PFSK-1 (cell line): ENCODE data around the gene MYO7A.

Experiments used
- FOXP2 ChIP-seq: optimal IDR thresholded peaks from 2 replicates; pipeline ENCODE3; 2011; ENCODE audit warnings: borderline replicate concordance, control low read depth, inconsistent platforms; ENCODE audit not compliant: insufficient read depth; ENCODE audit errors: extremely low read length, extremely low read depth
- POLR2AphosphoS5 ChIP-seq: IDR thresholded peaks from 2 replicates; pipeline ENCODE4 v1.6.1; 2012; ENCODE audit warnings: low read depth, mild to moderate bottlenecking, control low read depth, low read length, moderate library complexity
- SIN3A ChIP-seq: IDR thresholded peaks from 2 replicates; pipeline ENCODE4 v1.6.1; 2012; ENCODE audit warnings: mild to moderate bottlenecking, low read length, moderate library complexity, borderline replicate concordance; ENCODE audit not compliant: insufficient read depth
- TAF1 ChIP-seq: IDR thresholded peaks from 2 replicates; pipeline ENCODE4 v1.6.1; 2012; ENCODE audit warnings: low read length, control low read depth, borderline replicate concordance; ENCODE audit not compliant: insufficient read depth
- TF ChIP-seq, protein P1 (sequence below), 2 experiments: IDR thresholded peaks; 2 replicates each; pipeline versions ENCODE4 v1.6.1 to v1.8.0; 2011 to 2012; ENCODE audit warnings: low read depth in 2 of 2, low read length in 2 of 2, control low read depth in 1 of 2, inconsistent platforms in 1 of 2, mild to moderate bottlenecking in 1 of 2, moderate library complexity in 1 of 2; ENCODE audit not compliant: insufficient read depth in 1 of 2

Gene MYO7A

GRCh38 chr11:77205467-77206263 is 77.6 kb downstream of the MYO7A start:
- TF ChIP-seq TAF1 (no peak), POLR2AphosphoS5 (no peak), FOXP2 (no peak), SIN3A (no peak)
- TF ChIP-seq, protein P1, sequence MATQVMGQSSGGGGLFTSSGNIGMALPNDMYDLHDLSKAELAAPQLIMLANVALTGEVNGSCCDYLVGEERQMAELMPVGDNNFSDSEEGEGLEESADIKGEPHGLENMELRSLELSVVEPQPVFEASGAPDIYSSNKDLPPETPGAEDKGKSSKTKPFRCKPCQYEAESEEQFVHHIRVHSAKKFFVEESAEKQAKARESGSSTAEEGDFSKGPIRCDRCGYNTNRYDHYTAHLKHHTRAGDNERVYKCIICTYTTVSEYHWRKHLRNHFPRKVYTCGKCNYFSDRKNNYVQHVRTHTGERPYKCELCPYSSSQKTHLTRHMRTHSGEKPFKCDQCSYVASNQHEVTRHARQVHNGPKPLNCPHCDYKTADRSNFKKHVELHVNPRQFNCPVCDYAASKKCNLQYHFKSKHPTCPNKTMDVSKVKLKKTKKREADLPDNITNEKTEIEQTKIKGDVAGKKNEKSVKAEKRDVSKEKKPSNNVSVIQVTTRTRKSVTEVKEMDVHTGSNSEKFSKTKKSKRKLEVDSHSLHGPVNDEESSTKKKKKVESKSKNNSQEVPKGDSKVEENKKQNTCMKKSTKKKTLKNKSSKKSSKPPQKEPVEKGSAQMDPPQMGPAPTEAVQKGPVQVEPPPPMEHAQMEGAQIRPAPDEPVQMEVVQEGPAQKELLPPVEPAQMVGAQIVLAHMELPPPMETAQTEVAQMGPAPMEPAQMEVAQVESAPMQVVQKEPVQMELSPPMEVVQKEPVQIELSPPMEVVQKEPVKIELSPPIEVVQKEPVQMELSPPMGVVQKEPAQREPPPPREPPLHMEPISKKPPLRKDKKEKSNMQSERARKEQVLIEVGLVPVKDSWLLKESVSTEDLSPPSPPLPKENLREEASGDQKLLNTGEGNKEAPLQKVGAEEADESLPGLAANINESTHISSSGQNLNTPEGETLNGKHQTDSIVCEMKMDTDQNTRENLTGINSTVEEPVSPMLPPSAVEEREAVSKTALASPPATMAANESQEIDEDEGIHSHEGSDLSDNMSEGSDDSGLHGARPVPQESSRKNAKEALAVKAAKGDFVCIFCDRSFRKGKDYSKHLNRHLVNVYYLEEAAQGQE (IDR thresholded peaks at IDR 0.05; ENCODE audit: insufficient read depth in 1 of 2, low read depth in 2 of 2, low read length in 2 of 2): no peak

DNA sequence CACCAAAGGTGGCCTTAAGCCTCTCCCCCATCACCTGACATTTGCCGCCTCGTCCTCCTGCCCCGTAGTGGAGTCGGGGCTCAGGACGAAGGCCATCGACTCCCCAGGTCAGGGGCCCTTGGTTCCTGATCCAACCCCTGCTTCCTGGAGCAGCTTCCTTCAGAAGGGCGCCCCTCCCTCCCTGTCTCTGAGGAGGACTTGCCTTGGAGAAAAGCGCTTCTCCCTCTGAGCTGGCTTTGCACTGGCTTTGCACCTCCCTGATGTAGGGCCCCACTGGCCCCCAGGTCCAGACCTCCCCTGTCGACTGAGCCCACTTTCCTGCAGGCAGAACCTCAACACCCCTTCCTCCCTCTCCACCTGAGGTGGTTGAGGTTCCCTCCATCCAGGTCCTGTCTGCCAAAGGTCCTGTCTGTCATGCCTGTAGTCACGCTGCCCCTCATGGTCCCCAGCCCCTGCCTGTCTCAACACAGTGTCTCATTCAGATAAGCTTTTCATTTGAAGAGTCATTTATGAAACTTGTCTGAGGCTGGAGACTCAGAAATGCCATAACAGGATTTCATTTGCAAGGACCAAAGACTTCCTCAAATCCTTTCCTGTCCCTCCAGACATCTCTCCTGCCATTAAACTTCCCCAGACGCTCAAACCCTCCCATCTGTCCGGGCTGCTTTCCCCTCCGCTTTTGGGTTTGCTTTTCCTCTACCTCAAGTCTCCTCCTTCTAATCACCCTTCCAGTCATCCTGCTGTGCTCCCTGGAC is 78.4 kb downstream of the MYO7A start:
- TF ChIP-seq FOXP2 (no peak), SIN3A (no peak), TAF1 (no peak)
- TF ChIP-seq, protein P1 (IDR thresholded peaks at IDR 0.05; ENCODE audit: insufficient read depth in 1 of 2, low read depth in 2 of 2, low read length in 2 of 2): no peak

DNA sequence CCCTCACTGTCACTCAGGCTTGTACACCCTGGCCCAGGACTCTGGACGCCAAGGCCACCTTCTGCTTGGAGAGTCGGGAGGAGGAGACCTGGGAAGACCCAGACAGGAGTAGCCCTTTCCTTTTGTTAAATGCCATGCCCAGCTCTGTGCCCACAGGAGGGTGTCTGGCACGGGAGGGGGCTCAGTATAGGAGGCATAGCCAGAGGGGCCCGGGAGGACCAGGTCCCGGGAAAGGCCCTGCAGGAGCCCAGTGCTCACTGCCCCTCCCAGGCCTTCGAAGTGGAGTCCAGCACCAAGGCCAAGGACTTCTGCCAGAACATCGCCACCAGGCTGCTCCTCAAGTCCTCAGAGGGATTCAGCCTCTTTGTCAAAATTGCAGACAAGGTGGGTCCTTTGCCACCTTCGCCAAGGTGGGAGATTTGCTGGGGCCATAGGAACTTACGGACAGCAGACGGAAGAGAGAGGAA is 79.0 kb downstream of the MYO7A start:
- no peak for TF ChIP-seq FOXP2
- TF ChIP-seq POLR2AphosphoS5: no peak
- no peak for TF ChIP-seq TAF1
- TF ChIP-seq, protein P1 (IDR thresholded peaks at IDR 0.05; ENCODE audit: insufficient read depth in 1 of 2, low read depth in 2 of 2, low read length in 2 of 2): no peak
- no peak for TF ChIP-seq SIN3A

- no peak for TF ChIP-seq SIN3A
- no peak for TF ChIP-seq TAF1
- TF ChIP-seq, protein P1 (IDR thresholded peaks at IDR 0.05; ENCODE audit: insufficient read depth in 1 of 2, low read depth in 2 of 2, low read length in 2 of 2): no peak
- TF ChIP-seq FOXP2: no peak
- no peak for TF ChIP-seq POLR2AphosphoS5
Measured at GRCh38 chr11:77207618-77208313, 79.7 kb downstream of the MYO7A start.
